ENCODE results near the gene TNKS1BP1. TPM values are rescaled to one million over a fixed set of nuclear protein-coding genes. Genes with fewer than 3 reads are reported as not detected.
"Not testable (repeated sequence)": the region's sequence is repeated elsewhere in the genome, so short reads cannot be mapped to it uniquely, and the experiment has no call there.

Gene TNKS1BP1
- total RNA-seq, 1 experiment from 2014 or later = 198 TPM

- Mint-ChIP-seq H3K9me3 (ENCODE audit: unreplicated experiment) (no peaks in the 10 kb centered on the region), H3K36me3 (ENCODE audit: insufficient read depth, unreplicated experiment) (no peaks in the 10 kb centered on the region), H3K4me1 (ENCODE audit: insufficient read depth, unreplicated experiment) (peaks cover 14% of the 10 kb centered on the region), H3K27ac (ENCODE audit: low read depth, unreplicated experiment) (no peak overlapping the region), H3K4me3 (ENCODE audit: unreplicated experiment) (no peak overlapping the region), H3K27me3 (ENCODE audit: insufficient read depth, unreplicated experiment) (no peaks in the 10 kb centered on the region)
- CTCF ChIA-PET = interaction anchor here (1.0 kb wide), 1 partner anchor 34 kb away, joined by 6 read pairs; no protein-coding TSS in a partner anchor
- TF ChIP-seq, protein P1, sequence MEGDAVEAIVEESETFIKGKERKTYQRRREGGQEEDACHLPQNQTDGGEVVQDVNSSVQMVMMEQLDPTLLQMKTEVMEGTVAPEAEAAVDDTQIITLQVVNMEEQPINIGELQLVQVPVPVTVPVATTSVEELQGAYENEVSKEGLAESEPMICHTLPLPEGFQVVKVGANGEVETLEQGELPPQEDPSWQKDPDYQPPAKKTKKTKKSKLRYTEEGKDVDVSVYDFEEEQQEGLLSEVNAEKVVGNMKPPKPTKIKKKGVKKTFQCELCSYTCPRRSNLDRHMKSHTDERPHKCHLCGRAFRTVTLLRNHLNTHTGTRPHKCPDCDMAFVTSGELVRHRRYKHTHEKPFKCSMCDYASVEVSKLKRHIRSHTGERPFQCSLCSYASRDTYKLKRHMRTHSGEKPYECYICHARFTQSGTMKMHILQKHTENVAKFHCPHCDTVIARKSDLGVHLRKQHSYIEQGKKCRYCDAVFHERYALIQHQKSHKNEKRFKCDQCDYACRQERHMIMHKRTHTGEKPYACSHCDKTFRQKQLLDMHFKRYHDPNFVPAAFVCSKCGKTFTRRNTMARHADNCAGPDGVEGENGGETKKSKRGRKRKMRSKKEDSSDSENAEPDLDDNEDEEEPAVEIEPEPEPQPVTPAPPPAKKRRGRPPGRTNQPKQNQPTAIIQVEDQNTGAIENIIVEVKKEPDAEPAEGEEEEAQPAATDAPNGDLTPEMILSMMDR (IDR thresholded peaks at IDR 0.05; ENCODE audit: unreplicated experiment) = no peak
- intact Hi-C loops (cut with micrococcal nuclease) = no loop called here
- POLR2A ChIA-PET = interaction anchor here (1.4 to 9.1 kb wide), 4 partner anchors 9 to 36 kb away, joined by 4 to 193 read pairs (median 6); partner anchors contain the start of gene TNKS1BP1
- no TSS peak for BruUV-seq (replicated peaks)
- no peak for DNase-seq (ENCODE audit: unreplicated experiment)
Observed at GRCh38 chr11:57287884-57288283, 36.9 kb downstream of the TNKS1BP1 start.

- ChIA-PET CTCF (interaction anchor here (0.5 to 1.2 kb wide), 2 partner anchors 66 to 443 kb away, joined by 3 to 5 read pairs; no protein-coding TSS in a partner anchor), POLR2A (interaction anchor here (1.6 to 3.6 kb wide), 2 partner anchors 11 to 38 kb away, joined by 7 to 22 read pairs; no protein-coding TSS in a partner anchor)
- peaks cover 6% of the 10 kb centered on the region for H3K9me3 Mint-ChIP-seq (ENCODE audit: unreplicated experiment)
- peaks cover 24% of the 10 kb centered on the region for H3K4me1 Mint-ChIP-seq (ENCODE audit: insufficient read depth, unreplicated experiment)
- H3K27me3 Mint-ChIP-seq (ENCODE audit: insufficient read depth, unreplicated experiment) = no peaks in the 10 kb centered on the region
- TF ChIP-seq, protein P1 (IDR thresholded peaks at IDR 0.05; ENCODE audit: unreplicated experiment) = no peak
- BruUV-seq (replicated peaks) = no TSS peak
- H3K27ac Mint-ChIP-seq (ENCODE audit: low read depth, unreplicated experiment) = no peak overlapping the region
- DNase-seq (ENCODE audit: unreplicated experiment) = no peak
- H3K4me3 Mint-ChIP-seq (ENCODE audit: unreplicated experiment) = no peak overlapping the region
- H3K36me3 Mint-ChIP-seq (ENCODE audit: insufficient read depth, unreplicated experiment) = no peaks in the 10 kb centered on the region
- intact Hi-C loops (cut with micrococcal nuclease) = no loop called here
Observed at GRCh38 chr11:57283231-57283990, 41.3 kb downstream of the TNKS1BP1 start.

- H3K36me3 Mint-ChIP-seq (ENCODE audit: insufficient read depth, unreplicated experiment); intact Hi-C loops (cut with micrococcal nuclease); H3K4me3 Mint-ChIP-seq (ENCODE audit: unreplicated experiment); BruUV-seq (replicated peaks); H3K27me3 Mint-ChIP-seq (ENCODE audit: insufficient read depth, unreplicated experiment); DNase-seq (ENCODE audit: unreplicated experiment); H3K9me3 Mint-ChIP-seq (ENCODE audit: unreplicated experiment): not testable (repeated sequence)
- peak overlapping the region; percentile 13 for H3K27ac Mint-ChIP-seq (ENCODE audit: low read depth, unreplicated experiment)
- peaks cover 41% of the 10 kb centered on the region for H3K4me1 Mint-ChIP-seq (ENCODE audit: insufficient read depth, unreplicated experiment)
- ChIA-PET CTCF (interaction anchor here (0.6 to 4.2 kb wide), 3 partner anchors 13 to 120 kb away, joined by 3 to 31 read pairs (median 5); no protein-coding TSS in a partner anchor), POLR2A (interaction anchor here (5.3 kb wide), 1 partner anchor 42 kb away, joined by 72 read pairs; the partner anchor contains the start of gene TNKS1BP1)
Observed at GRCh38 chr11:57281546-57281945, 43.2 kb downstream of the TNKS1BP1 start.

DNA sequence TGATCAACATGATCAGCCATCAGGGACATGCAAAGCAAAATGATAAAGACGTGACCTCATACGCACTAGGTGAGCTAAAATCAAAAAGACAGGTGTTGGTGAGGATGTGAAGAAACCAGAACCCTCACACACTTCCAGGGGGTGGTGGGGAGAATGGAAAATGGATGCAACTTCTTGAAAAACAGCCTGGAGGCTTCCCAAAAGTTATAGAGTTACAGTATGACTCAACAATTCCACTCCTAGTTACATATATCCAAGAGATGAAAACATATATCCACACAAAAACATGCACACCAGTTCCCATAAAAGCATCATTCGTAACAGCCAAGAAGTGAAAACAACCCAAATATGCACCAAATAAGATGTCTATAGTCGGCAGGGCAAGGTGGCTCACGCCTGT lies 45.6 kb downstream of the TNKS1BP1 start:
- H3K27ac Mint-ChIP-seq (ENCODE audit: low read depth, unreplicated experiment) = peak overlapping the region; percentile 83
- peaks cover 44% of the 10 kb centered on the region for H3K4me1 Mint-ChIP-seq (ENCODE audit: insufficient read depth, unreplicated experiment)
- BruUV-seq (replicated peaks) = no TSS peak
- H3K36me3 Mint-ChIP-seq (ENCODE audit: insufficient read depth, unreplicated experiment) = no peaks in the 10 kb centered on the region
- ChIA-PET POLR2A (interaction anchor here (0.9 to 6.3 kb wide), 9 partner anchors 10 to 438 kb away, joined by 3 to 93 read pairs (median 14); partner anchors contain the start of gene TNKS1BP1), CTCF (interaction anchor here (0.7 to 4.6 kb wide), 9 partner anchors 10 to 438 kb away, joined by 3 to 35 read pairs (median 6); no protein-coding TSS in a partner anchor)
- intact Hi-C loops (cut with micrococcal nuclease) = loop anchor here (2.0 kb wide), 1 partner anchor 16 kb away; no protein-coding TSS in a partner anchor
- H3K9me3 Mint-ChIP-seq (ENCODE audit: unreplicated experiment) = peaks cover 6% of the 10 kb centered on the region
- no peaks in the 10 kb centered on the region for H3K27me3 Mint-ChIP-seq (ENCODE audit: insufficient read depth, unreplicated experiment)
- no peak overlapping the region for H3K4me3 Mint-ChIP-seq (ENCODE audit: unreplicated experiment)
- DNase-seq (ENCODE audit: unreplicated experiment) = peak; percentile 68
- TF ChIP-seq, protein P1 (IDR thresholded peaks at IDR 0.05; ENCODE audit: unreplicated experiment) = no peak

Measured in MCF 10A (cell line).